ENCODE data around the gene C1orf174. TPM values are rescaled to one million over a fixed set of nuclear protein-coding genes. Genes with fewer than 3 reads are reported as not detected.

The C1orf174 gene
- total RNA-seq: 29.4 and 32.2 TPM in 2 replicates

DNA sequence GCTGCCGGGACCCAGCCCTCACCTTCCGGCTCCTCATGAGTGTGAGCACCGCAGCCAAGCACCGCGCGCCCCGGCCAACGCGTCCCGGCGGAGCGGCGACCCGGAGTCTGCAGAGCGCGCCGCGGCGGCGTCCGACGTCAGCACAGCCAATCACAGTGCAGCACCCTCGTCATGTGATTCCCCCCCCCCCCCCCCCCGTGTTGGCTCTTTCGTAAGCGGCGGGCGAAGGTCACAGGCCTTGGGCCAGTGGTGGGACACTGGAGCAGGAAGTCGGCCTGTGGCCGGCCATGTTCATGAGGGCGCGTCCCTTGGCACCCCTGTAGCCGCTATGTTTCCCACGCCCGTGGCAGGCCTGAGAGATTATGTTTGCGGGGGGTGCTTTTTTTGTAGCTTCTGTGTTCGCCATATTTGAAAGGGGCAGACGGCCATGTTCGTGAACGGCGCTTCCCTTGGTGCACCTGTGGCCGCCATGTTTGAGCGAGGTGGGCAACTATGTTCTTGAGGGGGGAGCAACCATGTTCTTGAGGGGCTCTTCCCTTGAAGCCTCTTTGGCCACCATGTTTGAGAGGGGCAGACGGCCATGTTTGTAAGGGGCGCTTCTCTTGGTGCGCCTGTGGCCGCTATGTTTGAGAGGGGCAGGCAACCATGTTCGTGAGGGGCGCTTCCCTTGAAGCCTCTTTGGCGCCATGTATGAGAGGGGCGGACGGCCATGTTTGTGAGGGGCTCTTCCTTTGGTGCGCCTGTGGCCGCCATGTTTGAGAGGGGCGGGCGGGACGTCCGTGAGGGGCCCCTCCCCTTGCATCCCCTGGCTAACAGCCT is at the start of gene C1orf174:
C1orf174 (minus strand) TSS at position 123 of the 819 bp plus-strand sequence; CDS start at position 37, 86 bp downstream.

DNA sequence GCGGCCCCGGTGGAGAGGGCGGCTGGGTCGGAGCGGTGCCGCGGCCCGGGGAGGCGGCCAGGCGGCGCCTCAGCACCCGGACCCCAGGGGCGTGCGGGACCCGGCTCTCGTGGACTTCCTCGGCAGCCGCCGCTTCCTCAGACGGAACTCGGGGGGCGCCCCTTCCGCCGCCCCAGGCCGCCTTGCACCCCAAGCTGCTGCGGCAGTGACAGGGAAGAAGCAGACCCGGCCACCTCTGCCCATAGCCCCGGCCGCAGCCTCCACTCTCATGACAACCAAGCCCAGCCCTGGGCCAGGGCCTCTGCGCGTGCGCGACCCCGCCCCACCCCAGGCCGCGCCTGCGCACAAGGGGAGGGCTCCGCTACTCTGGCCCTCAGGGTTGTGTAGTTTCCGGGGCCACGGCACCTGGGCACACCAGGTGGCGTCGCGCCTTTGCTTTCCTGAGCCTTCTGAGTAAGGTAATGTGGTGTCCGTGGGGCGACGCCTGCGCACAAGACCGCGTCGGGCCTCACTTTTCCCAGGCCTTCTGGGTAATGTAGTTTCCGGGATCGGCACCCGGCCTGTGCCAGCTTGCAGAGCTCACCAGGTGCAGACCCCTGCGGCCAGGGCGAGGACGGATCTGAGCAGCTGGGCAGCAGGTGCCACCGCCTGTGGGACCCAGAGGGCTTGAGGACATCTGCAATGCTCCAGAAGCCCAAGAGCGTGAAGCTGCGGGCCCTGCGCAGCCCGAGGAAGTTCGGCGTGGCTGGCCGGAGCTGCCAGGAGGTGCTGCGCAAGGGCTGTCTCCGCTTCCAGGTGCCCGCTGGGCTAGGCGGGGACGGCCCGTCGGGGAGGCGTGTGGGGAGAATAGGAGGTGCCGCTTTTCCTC is 42.9 kb downstream of the C1orf174 start, which contains the start of the genes CEP104 and DFFB:
CEP104 (minus strand) TSS at position 289 of the 868 bp plus-strand sequence. CDS start 4,804 bp downstream, outside the sequence.
DFFB (plus strand) TSS at position 554 of the 868 bp plus-strand sequence; CDS start at position 682, 128 bp downstream.

Other genes starting within 250 kb of the C1orf174 start
- gene TP73, start 247.8 kb downstream of the C1orf174 start, total RNA-seq: 0.24 and 0.43 TPM in 2 replicates
- gene CCDC27, start 147.8 kb downstream of the C1orf174 start, total RNA-seq: not detected in 2 replicates
- 6.7 TPM in 1 of 2 replicates, not detected in the other for gene SMIM1, start 127.5 kb downstream of the C1orf174 start, total RNA-seq
- gene LRRC47, start 103.8 kb downstream of the C1orf174 start, total RNA-seq: 52.8 and 61.8 TPM in 2 replicates
- gene CEP104, start 43.1 kb downstream of the C1orf174 start, total RNA-seq: 33.3 and 36.9 TPM in 2 replicates
- gene DFFB, start 42.8 kb downstream of the C1orf174 start, total RNA-seq: 3.6 and 4.1 TPM in 2 replicates

All from tracheal epithelial cell (primary cell).